Heart right ventricle (tissue), 16 donors: ENCODE results near the gene DISP3. TPM values are rescaled to one million over a fixed set of nuclear protein-coding genes. Genes with fewer than 3 reads are reported as not detected.
"Not testable (repeated sequence)": the region's sequence is repeated elsewhere in the genome, so short reads cannot be mapped to it uniquely, and the experiment has no call there.

Experiments used
- ATAC-seq, 8 donors: fragments of 200-7000 bp; cut with Tn5 transposase; one replicate each; pipeline ENCODE4 v1.9.1; 2020; ENCODE audit warnings: mild to moderate bottlenecking in 8 of 8, moderate library complexity in 8 of 8, moderate number of reproducible peaks in 1 of 8
- DNase-seq, 2 donors: peaks; one replicate each; pipeline ENCODE4 v3.0.0-alpha.2; 2020
- H3K27ac ChIP-seq, 10 donors: fragments of 200-600 bp; sonication (generic) in 2 of 10; one replicate each; pipeline versions ENCODE4 v1.5.0 to v1.8.0; 2020 to 2022; ENCODE audit warnings: mild to moderate bottlenecking in 3 of 10
- H3K27me3 ChIP-seq, 7 donors: fragments of 200-600 bp; one replicate each; pipeline ENCODE4 v1.8.0; 2021 to 2022; ENCODE audit warnings: mild to moderate bottlenecking in 2 of 7
- H3K36me3 ChIP-seq, 9 donors: fragments of 200-600 bp; sonication (generic) in 1 of 9; one replicate each; pipeline versions ENCODE4 v1.5.0 to v1.8.0; 2020 to 2022; ENCODE audit warnings: mild to moderate bottlenecking in 2 of 9
- H3K4me1 ChIP-seq, 9 donors: fragments of 200-600 bp; sonication (generic) in 1 of 9; one replicate each; pipeline versions ENCODE4 v1.5.0 to v1.8.0; 2020 to 2022; ENCODE audit warnings: mild to moderate bottlenecking in 4 of 9
- H3K4me3 ChIP-seq, 10 donors: fragments of 200-600 bp; sonication (generic) in 2 of 10; one replicate each; pipeline versions ENCODE4 v1.5.0 to v1.8.0; 2020 to 2022; ENCODE audit warnings: mild to moderate bottlenecking in 7 of 10, moderate library complexity in 2 of 10
- H3K9me3 ChIP-seq, 11 donors: fragments of 200-600 bp in 10 of 11; sonication (generic) in 2 of 11; one replicate each; pipeline versions ENCODE4 v1.5.0 to v1.8.0; 2013 to 2022; ENCODE audit warnings: mild to moderate bottlenecking in 2 of 11, control low read depth in 1 of 11, moderate library complexity in 1 of 11
- CTCF ChIP-seq, 9 donors: fragments of 200-600 bp; sonication (generic) in 2 of 9; IDR thresholded peaks; one replicate each; pipeline versions ENCODE4 v1.5.0 to v1.8.0; 2021 to 2022; ENCODE audit warnings: antibody characterized with exemption in 9 of 9, mild to moderate bottlenecking in 5 of 9, moderate library complexity in 1 of 9
- WGBS, 2 donors: extraction: QIAGEN DNeasy Blood & Tissue Kit; methylation state at CpG; one replicate each; pipeline ENCODE4 v1.1.7; 2013; ENCODE audit warnings: inconsistent platforms in 1 of 2; 5-methylcytosine and 5-hydroxymethylcytosine counted together
- intact Hi-C, 10 donors: fragments of 100-400 bp; cut with DNase I; formaldehyde crosslinking; loops; one replicate each; pipeline versions ENCODE4 v1.11.1 to v1.14.2; 2022
- polyA plus RNA-seq, 2 donors: library from polyadenylated mRNA; stranded (reverse); fragments of 200-250 nt; gene quantifications; one replicate each; pipeline ENCODE4 v1.2.3, GENCODE V29; 2013
- total RNA-seq, 10 donors: library from RNA; stranded (reverse); fragmentation: NEBNext Ultra II Directional in 3 of 10; extraction: Animal tissue kit (Norgen Biotek cat#: 25700) in 3 of 10; gene quantifications; one replicate each; pipeline versions ENCODE4 v1.2.1 to v1.2.4, GENCODE V29; 2021 to 2023
- donor health status: Arrhythmogenic right ventricular cardiomyopathy.
- donor health status: ischemic (EF 13 %, LVEDD 7.1; RV severe dilation, severe dysfunction).
- donor health status: healthy with polysubstance abuse.
- donor health status: DM: no; HTN: yes; CAD: no.
- donor health status: DM: no; HTN: no; CAD: no.
- donor health status: ischemic (EF 25% LVEDD 6.9; RV normal size, moderate dysfunction).
- donor health status: ischemic (EF 25% LVEDD 5.7; RV mildly dilated, moderate dysfunction).
- donor health status: healthy.
- donor health status: DM: yes; HTN: yes; CAD: no.
- donor health status: Ischemic cardiomyopathy.
- donor health status: ischemic (EF 35%, LVEDD 5.7; RV mildly dilated, moderate dysfunction).
- donor health status: nonischemic (EF 11% LVEDD 7.7; RV severe dilation, severe dysfunction).
- donor health status: DM: yes; HTN: yes; CAD: no.
- donor health status: PGD.
- donor health status: ischemic (EF 29% LVEDD 5.4; RV normal size, mild dysfunction).
- donor health status: nonischemic (EF 23%, LVEDD 6.1; RV moderate dilation, normal function).

DISP3 gene
- total and polyA plus RNA-seq, 12 donors, result 0.05 to 0.22 (median 0.13) TPM; not detected in 5

GRCh38 chr1:11578004-11578403, 99.0 kb downstream of the DISP3 start:
- Histone ChIP-seq H3K27ac (no peak overlapping the region), H3K9me3 (no peaks in the 10 kb centered on the region), H3K4me3 (no peak overlapping the region), H3K36me3 (no peaks in the 10 kb centered on the region), H3K4me1 (no peaks in the 10 kb centered on the region), H3K27me3 (peaks cover 0 to 56% (median 5%) of the 10 kb centered on the region in 7 donors)
- DNase-seq, result no peak
- TF ChIP-seq CTCF (IDR thresholded peaks at IDR 0.05), result no peak
- 47 to 49% methylated on average over 7 of the region's 7 CpGs for WGBS, 2 donors
- intact Hi-C loops, result no loop called here
- no peak for ATAC-seq

GRCh38 chr1:11579506-11579905, 100.6 kb downstream of the DISP3 start:
- no peak for TF ChIP-seq CTCF (IDR thresholded peaks at IDR 0.05)
- Histone ChIP-seq H3K36me3 (no peaks in the 10 kb centered on the region), H3K27ac (no peak overlapping the region), H3K4me3 (no peak overlapping the region), H3K27me3 (peaks cover 0 to 56% (median 5%) of the 10 kb centered on the region in 7 donors), H3K4me1 (peaks cover 0 to 9% (median 0%) of the 10 kb centered on the region in 9 donors), H3K9me3 (peaks cover 0 to 3% (median 0%) of the 10 kb centered on the region in 11 donors)
- intact Hi-C loops, result no loop called here
- 41 to 66% methylated on average over 8 of the region's 8 CpGs for WGBS, 2 donors
- ATAC-seq (no peak), DNase-seq (no peak)

GRCh38 chr1:11580049-11580448, 101.1 kb downstream of the DISP3 start:
- H3K27ac ChIP-seq, H3K9me3 ChIP-seq, H3K4me3 ChIP-seq, ATAC-seq, DNase-seq, intact Hi-C loops, H3K36me3 ChIP-seq, H3K4me1 ChIP-seq: not testable (repeated sequence)
- H3K27me3 ChIP-seq, result peaks cover 0 to 56% (median 5%) of the 10 kb centered on the region in 7 donors
- WGBS, 2 donors, result 52 to 58% methylated on average over 10 of the region's 10 CpGs

GRCh38 chr1:11581445-11581991, 102.6 kb downstream of the DISP3 start:
- Histone ChIP-seq H3K4me1 (peaks cover 0 to 10% (median 0%) of the 10 kb centered on the region in 9 donors), H3K27me3 (peaks cover 0 to 51% (median 7%) of the 10 kb centered on the region in 7 donors), H3K9me3 (peaks cover 0 to 3% (median 0%) of the 10 kb centered on the region in 11 donors), H3K4me3 (no peak overlapping the region), H3K36me3 (no peaks in the 10 kb centered on the region), H3K27ac (no peak overlapping the region)
- WGBS, 2 donors, result 73 to 76% methylated on average over 8 of the region's 8 CpGs
- DNase-seq (no peak), ATAC-seq (no peak)
- TF ChIP-seq CTCF (IDR thresholded peaks at IDR 0.05), result no peak
- intact Hi-C loops, result no loop called here

GRCh38 chr1:11585389-11585788, 106.4 kb downstream of the DISP3 start:
- H3K27me3 ChIP-seq, result peaks cover 0 to 33% (median 7%) of the 10 kb centered on the region in 7 donors
- H3K9me3 ChIP-seq, result peaks cover 0 to 3% (median 0%) of the 10 kb centered on the region in 11 donors

More at GRCh38 chr1:11585389-11585788, 106.4 kb downstream of the DISP3 start:
- 89 to 93% methylated on average over 11 of the region's 11 CpGs for WGBS, 2 donors
- intact Hi-C loops, result no loop called here
- no peak overlapping the region for H3K27ac ChIP-seq
- TF ChIP-seq CTCF (IDR thresholded peaks at IDR 0.05), result no peak
- DNase-seq, result no peak
- H3K36me3 ChIP-seq, result no peaks in the 10 kb centered on the region
- ATAC-seq, result no peak
- peaks cover 0 to 10% (median 0%) of the 10 kb centered on the region in 9 donors for H3K4me1 ChIP-seq
- no peak overlapping the region for H3K4me3 ChIP-seq
